GM10248 (cell line): ENCODE data around the gene UVRAG.

Source experiments
- CTCF ChIA-PET: fragments of 300-600 bp; sonication (Branson Sonifier 250); formaldehyde crosslinking; extraction: SDS; loops from one replicate; lab custom pipeline; 2021; ENCODE audit warnings: antibody characterized with exemption; lab: Yijun Ruan, JAX
- POLR2A ChIA-PET: fragments of 350-650 bp; sonication (Branson Sonifier 250); formaldehyde crosslinking; extraction: SDS; loops from one replicate; lab custom pipeline; 2020; ENCODE audit warnings: antibody characterized with exemption; lab: Yijun Ruan, JAX
- DNase-seq: peaks from one replicate; pipeline ENCODE4 v3.0.0; 2012; ENCODE audit errors: extremely low spot score
- CTCF ChIP-seq: IDR thresholded peaks from 2 replicates; pipeline ENCODE4 v1.5.1; 2012; ENCODE audit warnings: mild to moderate bottlenecking, low read depth; ENCODE audit errors: extremely low read depth, missing control alignments, control extremely low read depth

The UVRAG gene

GRCh38 chr11:75776546-75776945, 38.5 kb upstream of the UVRAG start:
- CTCF ChIA-PET: interaction anchor here (0.6 to 1.8 kb wide), 5 partner anchors 8 to 27 kb away, joined by 3 to 6 read pairs (median 3); partner anchors contain the start of gene DGAT2
- POLR2A ChIA-PET: interaction anchor here (0.5 kb wide), 1 partner anchor 184 kb away, joined by 5 read pairs; no protein-coding TSS in a partner anchor
- DNase-seq: no peak
- TF ChIP-seq CTCF: no peak

DNA sequence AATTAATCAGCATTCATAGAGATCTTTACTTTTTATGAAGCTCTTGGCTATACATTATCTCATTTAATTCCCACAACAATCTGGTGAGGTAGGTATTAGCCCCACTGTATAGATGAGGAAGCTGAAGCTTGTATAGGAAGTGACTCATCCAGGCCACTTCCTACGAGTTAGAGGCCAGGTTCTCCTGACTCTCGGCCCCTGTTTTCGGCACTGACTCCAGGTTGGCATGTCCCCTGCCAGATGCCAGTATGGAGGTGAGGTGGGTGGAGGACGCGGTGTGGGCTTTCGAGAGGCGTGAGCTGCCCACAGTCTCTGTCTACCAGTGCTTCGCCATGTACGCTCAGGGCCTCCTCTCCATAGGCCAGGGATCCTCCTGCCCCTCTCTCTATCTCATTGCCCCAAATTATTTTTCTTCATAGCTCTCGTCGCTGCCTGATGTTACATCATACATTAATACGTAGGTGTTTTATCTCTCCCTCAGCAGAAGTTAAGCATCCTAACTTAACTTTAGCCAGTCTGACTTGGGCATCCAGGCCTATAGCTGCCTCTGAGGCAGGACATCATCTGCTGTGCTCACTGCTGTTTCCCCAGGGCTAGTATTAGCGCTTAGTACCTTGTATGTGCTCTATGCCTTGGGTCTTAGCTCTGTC, 37.4 kb upstream of the UVRAG start:
- ChIA-PET CTCF (interaction anchor here (1.0 to 1.8 kb wide), 4 partner anchors 9 to 33 kb away, joined by 3 to 6 read pairs (median 4); partner anchors contain the start of gene DGAT2), POLR2A (no interaction called here)
- no peak for TF ChIP-seq CTCF
- no peak for DNase-seq

DNA sequence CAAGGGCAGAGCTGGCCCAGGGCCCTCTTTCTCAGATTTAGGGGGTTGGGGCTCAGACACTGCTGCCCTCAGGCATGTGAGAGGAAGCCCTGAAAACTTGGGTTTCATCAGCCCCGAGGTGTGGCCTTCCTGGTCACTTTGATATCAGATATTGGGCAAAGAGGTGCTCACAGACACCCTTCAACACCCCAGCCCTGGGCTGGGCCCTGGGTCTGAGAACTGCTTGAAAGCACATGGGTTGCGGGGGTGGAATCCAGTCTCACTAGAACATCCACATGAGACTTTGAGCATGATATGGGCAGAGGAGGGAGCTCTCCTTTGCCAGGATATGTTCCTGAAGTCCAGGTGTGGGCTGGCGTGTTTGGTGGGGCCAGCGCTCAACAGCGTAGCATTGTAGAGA, 36.0 kb upstream of the UVRAG start:
- no peak for TF ChIP-seq CTCF
- no peak for DNase-seq
- CTCF ChIA-PET: no interaction called here
- POLR2A ChIA-PET: interaction anchor here (0.7 kb wide), 1 partner anchor 9 kb away, joined by 5 read pairs; no protein-coding TSS in a partner anchor

GRCh38 chr11:75779960-75780359, 35.0 kb upstream of the UVRAG start:
- POLR2A ChIA-PET: interaction anchor here (0.5 kb wide), 1 partner anchor 44 kb away, joined by 5 read pairs; no protein-coding TSS in a partner anchor
- no peak for DNase-seq
- CTCF ChIA-PET: interaction anchor here (0.7 to 1.8 kb wide), 3 partner anchors 11 to 23 kb away, joined by 3 to 8 read pairs (median 4); partner anchors contain the start of gene DGAT2
- TF ChIP-seq CTCF: no peak

GRCh38 chr11:75780888-75781287, 34.1 kb upstream of the UVRAG start:
- ChIA-PET CTCF (interaction anchor here (0.7 to 2.0 kb wide), 4 partner anchors 11 to 33 kb away, joined by 3 to 8 read pairs (median 6); no protein-coding TSS in a partner anchor), POLR2A (no interaction called here)
- no peak for TF ChIP-seq CTCF
- no peak for DNase-seq

- POLR2A ChIA-PET: no interaction called here
- CTCF ChIA-PET: interaction anchor here (1.8 to 2.0 kb wide), 3 partner anchors 11 to 22 kb away, joined by 4 to 8 read pairs (median 8); no protein-coding TSS in a partner anchor
- no peak for TF ChIP-seq CTCF
- no peak for DNase-seq
Observed at GRCh38 chr11:75781296-75781695, 33.7 kb upstream of the UVRAG start.
